Neutrophil (primary cell): Measurements from ENCODE around the gene CDC42BPG.

Experiments used
- H3K27ac ChIP-seq: fragments of 200-600 bp; sonication (generic); 2 replicates; pipeline ENCODE4 v1.5.1; 2016; ENCODE audit warnings: mild to moderate bottlenecking, moderate library complexity
- H3K27me3 ChIP-seq: fragments of 200-600 bp; sonication (generic); 2 replicates; pipeline ENCODE4 v1.6.0; 2016; ENCODE audit warnings: mild to moderate bottlenecking
- H3K36me3 ChIP-seq: fragments of 200-600 bp; sonication (generic); 2 replicates; pipeline ENCODE4 v1.5.1; 2017
- H3K4me1 ChIP-seq, 2 experiments: fragments of 200-600 bp in 1 of 2; sonication (generic) in 1 of 2; 1 replicate in 1 of 2; 2 replicates in 1 of 2; pipeline versions ENCODE4 v1.5.1 to v1.6.1; 2013 to 2016; ENCODE audit warnings: low read depth in 1 of 2, low read length in 1 of 2, mild to moderate bottlenecking in 1 of 2, moderate library complexity in 1 of 2; ENCODE audit not compliant: control insufficient read depth in 1 of 2, insufficient read depth in 1 of 2
- H3K4me3 ChIP-seq, 2 experiments: fragments of 200-600 bp in 1 of 2; sonication (generic) in 1 of 2; 1 replicate in 1 of 2; 2 replicates in 1 of 2; pipeline ENCODE4 v1.5.1; 2013 to 2016; ENCODE audit warnings: low read depth in 1 of 2, low read length in 1 of 2, mild to moderate bottlenecking in 1 of 2, moderate library complexity in 1 of 2
- H3K9me3 ChIP-seq: fragments of 200-600 bp; sonication (generic); 2 replicates; pipeline ENCODE4 v1.5.1; 2016
- TF ChIP-seq, protein P1 (sequence below): fragments of 200-600 bp; sonication (generic); IDR thresholded peaks from 2 replicates; pipeline ENCODE4 v1.5.1; 2016; ENCODE audit warnings: antibody characterized with exemption

Gene CDC42BPG, protein sequence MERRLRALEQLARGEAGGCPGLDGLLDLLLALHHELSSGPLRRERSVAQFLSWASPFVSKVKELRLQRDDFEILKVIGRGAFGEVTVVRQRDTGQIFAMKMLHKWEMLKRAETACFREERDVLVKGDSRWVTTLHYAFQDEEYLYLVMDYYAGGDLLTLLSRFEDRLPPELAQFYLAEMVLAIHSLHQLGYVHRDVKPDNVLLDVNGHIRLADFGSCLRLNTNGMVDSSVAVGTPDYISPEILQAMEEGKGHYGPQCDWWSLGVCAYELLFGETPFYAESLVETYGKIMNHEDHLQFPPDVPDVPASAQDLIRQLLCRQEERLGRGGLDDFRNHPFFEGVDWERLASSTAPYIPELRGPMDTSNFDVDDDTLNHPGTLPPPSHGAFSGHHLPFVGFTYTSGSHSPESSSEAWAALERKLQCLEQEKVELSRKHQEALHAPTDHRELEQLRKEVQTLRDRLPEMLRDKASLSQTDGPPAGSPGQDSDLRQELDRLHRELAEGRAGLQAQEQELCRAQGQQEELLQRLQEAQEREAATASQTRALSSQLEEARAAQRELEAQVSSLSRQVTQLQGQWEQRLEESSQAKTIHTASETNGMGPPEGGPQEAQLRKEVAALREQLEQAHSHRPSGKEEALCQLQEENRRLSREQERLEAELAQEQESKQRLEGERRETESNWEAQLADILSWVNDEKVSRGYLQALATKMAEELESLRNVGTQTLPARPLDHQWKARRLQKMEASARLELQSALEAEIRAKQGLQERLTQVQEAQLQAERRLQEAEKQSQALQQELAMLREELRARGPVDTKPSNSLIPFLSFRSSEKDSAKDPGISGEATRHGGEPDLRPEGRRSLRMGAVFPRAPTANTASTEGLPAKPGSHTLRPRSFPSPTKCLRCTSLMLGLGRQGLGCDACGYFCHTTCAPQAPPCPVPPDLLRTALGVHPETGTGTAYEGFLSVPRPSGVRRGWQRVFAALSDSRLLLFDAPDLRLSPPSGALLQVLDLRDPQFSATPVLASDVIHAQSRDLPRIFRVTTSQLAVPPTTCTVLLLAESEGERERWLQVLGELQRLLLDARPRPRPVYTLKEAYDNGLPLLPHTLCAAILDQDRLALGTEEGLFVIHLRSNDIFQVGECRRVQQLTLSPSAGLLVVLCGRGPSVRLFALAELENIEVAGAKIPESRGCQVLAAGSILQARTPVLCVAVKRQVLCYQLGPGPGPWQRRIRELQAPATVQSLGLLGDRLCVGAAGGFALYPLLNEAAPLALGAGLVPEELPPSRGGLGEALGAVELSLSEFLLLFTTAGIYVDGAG (N-terminal part only)

GRCh38 chr11:64844330-64845128, at the start of gene CDC42BPG:
Gene CDC42BPG (minus strand): TSS chr11:64844653. CDS start chr11:64844569, 84 bp downstream.
- Histone ChIP-seq H3K36me3 (no peaks in the 10 kb centered on the region), H3K27me3 (peaks cover 9% of the 10 kb centered on the region), H3K4me3 (peak within 1 kb of the TSS; percentile 54 to 63), H3K27ac (peak within 1 kb of the TSS; percentile 53), H3K4me1 (peaks cover 32 to 43% of the 10 kb centered on the region in 2 experiments), H3K9me3 (no peaks in the 10 kb centered on the region)
- TF ChIP-seq, protein P1, sequence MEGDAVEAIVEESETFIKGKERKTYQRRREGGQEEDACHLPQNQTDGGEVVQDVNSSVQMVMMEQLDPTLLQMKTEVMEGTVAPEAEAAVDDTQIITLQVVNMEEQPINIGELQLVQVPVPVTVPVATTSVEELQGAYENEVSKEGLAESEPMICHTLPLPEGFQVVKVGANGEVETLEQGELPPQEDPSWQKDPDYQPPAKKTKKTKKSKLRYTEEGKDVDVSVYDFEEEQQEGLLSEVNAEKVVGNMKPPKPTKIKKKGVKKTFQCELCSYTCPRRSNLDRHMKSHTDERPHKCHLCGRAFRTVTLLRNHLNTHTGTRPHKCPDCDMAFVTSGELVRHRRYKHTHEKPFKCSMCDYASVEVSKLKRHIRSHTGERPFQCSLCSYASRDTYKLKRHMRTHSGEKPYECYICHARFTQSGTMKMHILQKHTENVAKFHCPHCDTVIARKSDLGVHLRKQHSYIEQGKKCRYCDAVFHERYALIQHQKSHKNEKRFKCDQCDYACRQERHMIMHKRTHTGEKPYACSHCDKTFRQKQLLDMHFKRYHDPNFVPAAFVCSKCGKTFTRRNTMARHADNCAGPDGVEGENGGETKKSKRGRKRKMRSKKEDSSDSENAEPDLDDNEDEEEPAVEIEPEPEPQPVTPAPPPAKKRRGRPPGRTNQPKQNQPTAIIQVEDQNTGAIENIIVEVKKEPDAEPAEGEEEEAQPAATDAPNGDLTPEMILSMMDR: peak; percentile 80

GRCh38 chr11:64893194-64894069, 49.0 kb upstream of the CDC42BPG start:
- peak overlapping the region; percentile 38 for H3K27ac ChIP-seq
- H3K36me3 ChIP-seq: peaks cover 49% of the 10 kb centered on the region
- no peaks in the 10 kb centered on the region for H3K9me3 ChIP-seq
- H3K27me3 ChIP-seq: no peaks in the 10 kb centered on the region
- TF ChIP-seq, protein P1: no peak
- peaks cover 32 to 35% of the 10 kb centered on the region in 2 experiments for H3K4me1 ChIP-seq
- H3K4me3 ChIP-seq: no peak overlapping the region

- TF ChIP-seq, protein P1: no peak
- H3K9me3 ChIP-seq: no peaks in the 10 kb centered on the region
- no peak overlapping the region for H3K4me3 ChIP-seq
- H3K36me3 ChIP-seq: peaks cover 43% of the 10 kb centered on the region
- peaks cover 38 to 41% of the 10 kb centered on the region in 2 experiments for H3K4me1 ChIP-seq
- H3K27ac ChIP-seq: peak overlapping the region; percentile 15
- H3K27me3 ChIP-seq: no peaks in the 10 kb centered on the region
Observed at GRCh38 chr11:64892838-64893193, 48.4 kb upstream of the CDC42BPG start.

DNA sequence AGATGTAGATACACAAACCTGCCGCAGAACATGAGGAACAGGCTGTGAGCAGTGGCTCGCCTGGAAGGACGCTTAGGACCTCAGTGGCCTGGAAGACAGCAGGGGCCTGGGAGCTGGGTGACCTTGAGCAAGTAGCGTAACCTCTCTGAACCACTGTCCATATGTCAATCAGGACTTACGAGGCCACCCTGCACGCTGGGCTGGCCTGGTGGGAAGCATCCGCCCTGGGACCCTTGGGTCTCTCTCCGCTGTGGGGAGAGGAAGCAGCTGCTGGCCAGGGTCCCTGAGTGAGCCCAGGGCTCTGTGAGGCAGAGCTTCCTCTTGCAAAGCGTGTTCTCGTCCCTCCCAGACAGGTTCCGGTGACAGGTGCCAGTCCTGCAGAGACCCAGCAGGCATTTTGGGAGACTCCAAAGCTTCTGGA, 48.0 kb upstream of the CDC42BPG start:
- Histone ChIP-seq H3K9me3 (no peaks in the 10 kb centered on the region), H3K4me3 (no peak overlapping the region), H3K36me3 (peaks cover 39% of the 10 kb centered on the region), H3K4me1 (peaks cover 42 to 45% of the 10 kb centered on the region in 2 experiments), H3K27me3 (no peaks in the 10 kb centered on the region), H3K27ac (peak overlapping the region; percentile 15)
- TF ChIP-seq, protein P1: no peak
